ENCODE results near the gene SC5D.

- TF ChIP-seq, protein P1, sequence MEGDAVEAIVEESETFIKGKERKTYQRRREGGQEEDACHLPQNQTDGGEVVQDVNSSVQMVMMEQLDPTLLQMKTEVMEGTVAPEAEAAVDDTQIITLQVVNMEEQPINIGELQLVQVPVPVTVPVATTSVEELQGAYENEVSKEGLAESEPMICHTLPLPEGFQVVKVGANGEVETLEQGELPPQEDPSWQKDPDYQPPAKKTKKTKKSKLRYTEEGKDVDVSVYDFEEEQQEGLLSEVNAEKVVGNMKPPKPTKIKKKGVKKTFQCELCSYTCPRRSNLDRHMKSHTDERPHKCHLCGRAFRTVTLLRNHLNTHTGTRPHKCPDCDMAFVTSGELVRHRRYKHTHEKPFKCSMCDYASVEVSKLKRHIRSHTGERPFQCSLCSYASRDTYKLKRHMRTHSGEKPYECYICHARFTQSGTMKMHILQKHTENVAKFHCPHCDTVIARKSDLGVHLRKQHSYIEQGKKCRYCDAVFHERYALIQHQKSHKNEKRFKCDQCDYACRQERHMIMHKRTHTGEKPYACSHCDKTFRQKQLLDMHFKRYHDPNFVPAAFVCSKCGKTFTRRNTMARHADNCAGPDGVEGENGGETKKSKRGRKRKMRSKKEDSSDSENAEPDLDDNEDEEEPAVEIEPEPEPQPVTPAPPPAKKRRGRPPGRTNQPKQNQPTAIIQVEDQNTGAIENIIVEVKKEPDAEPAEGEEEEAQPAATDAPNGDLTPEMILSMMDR (IDR thresholded peaks at IDR 0.05) = no peak
- TF ChIP-seq POLR2AphosphoS5 (IDR thresholded peaks at IDR 0.05) = no peak
Measured at GRCh38 chr11:121344824-121345223, 52.3 kb downstream of the SC5D start.
